HEK293T (cell line): ENCODE data around the gene MED12.

ENCODE experiments used
- ARNT ChIP-seq: fragments of 450-650 bp; IDR thresholded peaks from 2 replicates; pipeline ENCODE4 v1.6.1; 2017; ENCODE audit warnings: mild to moderate bottlenecking
- BHLHE40 ChIP-seq: fragments of 450-650 bp; IDR thresholded peaks from 2 replicates; pipeline ENCODE4 v1.6.1; 2016; ENCODE audit warnings: mild to moderate bottlenecking, moderate library complexity, borderline replicate concordance
- CTBP1 ChIP-seq: fragments of 450-650 bp; IDR thresholded peaks from 2 replicates; pipeline ENCODE4 v1.6.1; 2016; ENCODE audit warnings: borderline replicate concordance
- ELF4 ChIP-seq: fragments of 450-650 bp; IDR thresholded peaks from 2 replicates; pipeline ENCODE4 v1.6.1; 2017; ENCODE audit warnings: antibody characterized with exemption
- FOXA1 ChIP-seq: fragments of 450-650 bp; IDR thresholded peaks from 2 replicates; pipeline ENCODE4 v1.6.1; 2016; ENCODE audit warnings: mild to moderate bottlenecking
- FOXK2 ChIP-seq: fragments of 450-650 bp; IDR thresholded peaks from 2 replicates; pipeline ENCODE4 v1.6.1; 2016; ENCODE audit warnings: mild to moderate bottlenecking
- FOXM1 ChIP-seq: fragments of 450-650 bp; IDR thresholded peaks from 2 replicates; pipeline ENCODE4 v1.6.1; 2017; ENCODE audit warnings: mild to moderate bottlenecking, borderline replicate concordance
- L3MBTL2 ChIP-seq: fragments of 450-650 bp; conservative IDR thresholded peaks from 2 replicates; pipeline ENCODE4 v1.6.1; 2016; ENCODE audit warnings: mild to moderate bottlenecking
- LEF1 ChIP-seq: fragments of 450-650 bp; IDR thresholded peaks from 2 replicates; pipeline ENCODE4 v1.6.1; 2017; ENCODE audit warnings: mild to moderate bottlenecking, borderline replicate concordance
- NFRKB ChIP-seq: fragments of 450-650 bp; IDR thresholded peaks from 2 replicates; pipeline ENCODE4 v1.6.1; 2016; ENCODE audit warnings: mild to moderate bottlenecking, moderate library complexity
- PKNOX1 ChIP-seq: fragments of 450-650 bp; IDR thresholded peaks from 2 replicates; pipeline ENCODE4 v1.6.1; 2016
- SP1 ChIP-seq: fragments of 450-650 bp; IDR thresholded peaks from 2 replicates; pipeline ENCODE4 v1.6.1; 2017
- SUZ12 ChIP-seq: fragments of 450-650 bp; IDR thresholded peaks from 2 replicates; pipeline ENCODE4 v1.6.1; 2016; ENCODE audit warnings: mild to moderate bottlenecking
- ZNF384 ChIP-seq: fragments of 450-650 bp; IDR thresholded peaks from 2 replicates; pipeline ENCODE4 v1.6.1; 2016

DNA sequence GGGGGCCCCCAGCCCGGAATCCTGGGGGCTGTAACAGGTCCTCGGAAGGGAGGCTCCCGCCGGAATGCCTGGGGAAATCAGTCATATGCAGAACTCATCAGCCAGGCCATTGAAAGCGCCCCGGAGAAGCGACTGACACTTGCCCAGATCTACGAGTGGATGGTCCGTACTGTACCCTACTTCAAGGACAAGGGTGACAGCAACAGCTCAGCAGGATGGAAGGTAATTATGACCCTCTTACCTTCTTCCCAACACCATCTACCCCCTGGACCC is 21.7 kb upstream of the MED12 start:
- TF ChIP-seq LEF1 (no peak), L3MBTL2 (no peak), NFRKB (no peak), SP1 (no peak), ELF4 (no peak), SUZ12 (no peak), ZNF384 (no peak), FOXA1 (no peak), PKNOX1 (no peak), FOXK2 (no peak), FOXM1 (no peak), CTBP1 (no peak), ARNT (no peak), BHLHE40 (no peak)
